Tibial nerve (tissue), 4 donors: Measurements from ENCODE around the gene IGF2BP3.

Experiments used
- EP300 ChIP-seq, 2 donors: sonication (generic); formaldehyde crosslinking; IDR thresholded peaks; one replicate each; pipeline ENCODE4 v1.6.1; 2017; ENCODE audit warnings: antibody characterized with exemption in 2 of 2, mild to moderate bottlenecking in 1 of 2
- POLR2A ChIP-seq, 2 donors: fragments of 450-650 bp; IDR thresholded peaks; one replicate each; pipeline ENCODE4 v1.6.1; 2017; ENCODE audit warnings: antibody characterized with exemption in 2 of 2, mild to moderate bottlenecking in 2 of 2, moderate library complexity in 2 of 2
- TF ChIP-seq, protein P1 (sequence below), 5 experiments: fragments of 200-600 bp in 3 of 5; fragments of 450-650 bp in 2 of 5; sonication (generic) in 3 of 5; IDR thresholded peaks; one replicate each; pipeline ENCODE4 v1.5.1; 2016 to 2019; ENCODE audit warnings: antibody characterized with exemption in 5 of 5, mild to moderate bottlenecking in 3 of 5, moderate library complexity in 2 of 5

DNA sequence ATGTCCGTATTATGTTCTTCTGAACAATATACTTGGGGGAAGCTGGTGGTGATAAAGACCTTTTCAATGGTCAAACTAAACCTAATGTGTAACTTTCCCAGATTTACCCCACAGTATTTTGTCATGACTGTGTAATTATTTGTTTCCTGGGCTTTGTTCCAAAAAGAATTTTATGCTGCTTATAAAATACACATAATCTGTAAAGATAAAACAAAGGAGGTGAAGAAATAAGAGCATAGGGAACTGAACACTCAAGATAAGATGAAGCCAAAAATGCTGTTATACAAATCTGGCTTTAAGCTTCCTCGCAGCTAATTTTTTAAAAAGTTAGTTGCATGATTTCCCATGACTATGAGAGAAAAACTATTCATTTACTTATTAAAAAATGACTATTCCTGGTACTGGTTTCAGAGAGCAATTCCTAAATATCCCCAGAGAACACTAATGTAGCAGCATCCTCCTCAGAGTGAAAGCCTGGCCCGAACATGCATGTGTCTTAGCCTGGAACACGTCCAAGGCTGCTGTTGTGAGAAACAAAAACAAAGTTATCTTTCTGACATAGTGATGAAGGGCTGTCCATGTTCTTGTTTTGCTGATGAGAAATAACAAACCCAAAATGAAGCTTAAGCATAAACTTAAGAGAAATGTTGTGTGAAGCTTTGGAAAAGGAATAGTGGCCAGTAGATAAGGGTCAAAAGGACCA lies 137.2 kb downstream of the IGF2BP3 start:
- TF ChIP-seq, protein P1, sequence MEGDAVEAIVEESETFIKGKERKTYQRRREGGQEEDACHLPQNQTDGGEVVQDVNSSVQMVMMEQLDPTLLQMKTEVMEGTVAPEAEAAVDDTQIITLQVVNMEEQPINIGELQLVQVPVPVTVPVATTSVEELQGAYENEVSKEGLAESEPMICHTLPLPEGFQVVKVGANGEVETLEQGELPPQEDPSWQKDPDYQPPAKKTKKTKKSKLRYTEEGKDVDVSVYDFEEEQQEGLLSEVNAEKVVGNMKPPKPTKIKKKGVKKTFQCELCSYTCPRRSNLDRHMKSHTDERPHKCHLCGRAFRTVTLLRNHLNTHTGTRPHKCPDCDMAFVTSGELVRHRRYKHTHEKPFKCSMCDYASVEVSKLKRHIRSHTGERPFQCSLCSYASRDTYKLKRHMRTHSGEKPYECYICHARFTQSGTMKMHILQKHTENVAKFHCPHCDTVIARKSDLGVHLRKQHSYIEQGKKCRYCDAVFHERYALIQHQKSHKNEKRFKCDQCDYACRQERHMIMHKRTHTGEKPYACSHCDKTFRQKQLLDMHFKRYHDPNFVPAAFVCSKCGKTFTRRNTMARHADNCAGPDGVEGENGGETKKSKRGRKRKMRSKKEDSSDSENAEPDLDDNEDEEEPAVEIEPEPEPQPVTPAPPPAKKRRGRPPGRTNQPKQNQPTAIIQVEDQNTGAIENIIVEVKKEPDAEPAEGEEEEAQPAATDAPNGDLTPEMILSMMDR (IDR thresholded peaks at IDR 0.05): no peak
- TF ChIP-seq POLR2A (IDR thresholded peaks at IDR 0.05): no peak
- TF ChIP-seq EP300 (IDR thresholded peaks at IDR 0.05): no peak
